Activated CD8-positive, alpha-beta memory T cell treated with anti-CD3 and anti-CD28 coated beads, Interleukin-2, amount 50 U/mL, for 1 hour (primary cell): ENCODE results near the gene CLDN17.

Source experiments
- DNase-seq: peaks from one replicate; pipeline ENCODE4 v3.0.0-alpha.2; 2020; ENCODE audit errors: extremely low read depth

The CLDN17 gene

GRCh38 chr21:30126576-30126975, 40.0 kb downstream of the CLDN17 start:
- no peak for DNase-seq

GRCh38 chr21:30117631-30118030, 49.0 kb downstream of the CLDN17 start:
- no peak for DNase-seq

- no peak for DNase-seq
Observed at GRCh38 chr21:30116479-30116878, 50.1 kb downstream of the CLDN17 start.
